T follicular helper cell (primary cell): ENCODE results near the gene PLA2G4B.

ENCODE experiments used
- DNase-seq: peaks from one replicate; pipeline ENCODE4 v3.0.0-alpha.2; 2020; ENCODE audit warnings: low read depth

Gene PLA2G4B

GRCh38 chr15:41888662-41889253, 50.1 kb downstream of the PLA2G4B start:
- DNase-seq: no peak

- DNase-seq: no peak
These were observed 51.5 kb downstream of the PLA2G4B start for GRCh38 chr15:41890050-41890690.

- no peak for DNase-seq
These were observed 52.6 kb downstream of the PLA2G4B start for GRCh38 chr15:41891226-41891625.

- DNase-seq: no peak
These were observed 53.3 kb downstream of the PLA2G4B start for GRCh38 chr15:41891946-41892345.

- DNase-seq: no peak
These were observed 54.2 kb downstream of the PLA2G4B start for GRCh38 chr15:41892621-41893421.

GRCh38 chr15:41893422-41894250, 55.0 kb downstream of the PLA2G4B start, which contains the start of gene SPTBN5:
SPTBN5 (minus strand) TSS chr15:41894053; CDS start chr15:41893497, 556 bp downstream.
- DNase-seq: no peak

GRCh38 chr15:41894251-41894790, 55.7 kb downstream of the PLA2G4B start:
- no peak for DNase-seq

- DNase-seq: peak; percentile 86
These were observed 56.3 kb downstream of the PLA2G4B start for GRCh38 chr15:41894791-41895463.

- DNase-seq: no peak
These were observed 56.8 kb downstream of the PLA2G4B start for GRCh38 chr15:41895491-41895890.

GRCh38 chr15:41895957-41896356, 57.3 kb downstream of the PLA2G4B start:
- no peak for DNase-seq

GRCh38 chr15:41896566-41896965, 57.9 kb downstream of the PLA2G4B start:
- no peak for DNase-seq

- no peak for DNase-seq
These were observed 58.7 kb downstream of the PLA2G4B start for GRCh38 chr15:41897363-41897799.
